DND-41 (cell line): Measurements from ENCODE around the gene ZNF322.
A peak's percentile ranks its signal among the peaks of the same experiment; 100 is the strongest.

ENCODE experiments used
- ATAC-seq: fragments of 200-7000 bp; cut with Tn5 transposase; 3 replicates; pipeline ENCODE4 v1.9.1; 2021; ENCODE audit warnings: low read depth; ENCODE audit not compliant: insufficient read depth
- DNase-seq: peaks from one replicate; pipeline ENCODE4 v3.0.0-alpha.2; 2020
- H2AFZ ChIP-seq: 2 replicates; pipeline ENCODE4 v1.6.0; 2012; ENCODE audit warnings: low read depth, low read length
- H3K27ac ChIP-seq: 2 replicates; pipeline ENCODE4 v1.5.1; 2012; ENCODE audit warnings: low read length, inconsistent platforms
- H3K27me3 ChIP-seq: fragments of 200-600 bp; sonication (generic); 2 replicates; pipeline ENCODE4 v1.6.0; 2012; ENCODE audit warnings: low read length, mild to moderate bottlenecking, inconsistent platforms; ENCODE audit not compliant: insufficient read depth, poor library complexity
- H3K36me3 ChIP-seq: 2 replicates; pipeline ENCODE4 v1.5.1; 2012; ENCODE audit warnings: low read length, inconsistent platforms; ENCODE audit not compliant: insufficient read depth
- H3K4me1 ChIP-seq: 2 replicates; pipeline ENCODE4 v1.5.1; 2012; ENCODE audit warnings: mild to moderate bottlenecking, low read length; ENCODE audit not compliant: insufficient read depth
- H3K4me2 ChIP-seq: 2 replicates; pipeline ENCODE4 v1.6.0; 2012; ENCODE audit warnings: mild to moderate bottlenecking, moderate library complexity, low read length, inconsistent platforms; ENCODE audit not compliant: insufficient read depth
- H3K4me3 ChIP-seq, 2 experiments: fragments of 200-600 bp in 1 of 2; shearing (Covaris generic) in 1 of 2; 2 replicates each; pipeline ENCODE4 v1.5.1; 2012 to 2016; ENCODE audit warnings: inconsistent platforms in 2 of 2, low read length in 2 of 2, mild to moderate bottlenecking in 2 of 2, low read depth in 1 of 2, moderate library complexity in 1 of 2
- H3K79me2 ChIP-seq: 2 replicates; pipeline ENCODE4 v1.6.0; 2012; ENCODE audit warnings: low read length, inconsistent platforms; ENCODE audit not compliant: insufficient read depth
- H3K9ac ChIP-seq: 2 replicates; pipeline ENCODE4 v1.6.0; 2012; ENCODE audit warnings: low read depth, mild to moderate bottlenecking, inconsistent platforms, low read length, moderate library complexity
- H3K9me3 ChIP-seq: 2 replicates; pipeline ENCODE4 v1.5.1; 2012; ENCODE audit warnings: low read length, moderate library complexity, mild to moderate bottlenecking, inconsistent platforms; ENCODE audit not compliant: insufficient read depth, severe bottlenecking
- H4K20me1 ChIP-seq: 2 replicates; pipeline ENCODE4 v1.6.0; 2012; ENCODE audit warnings: low read length; ENCODE audit not compliant: insufficient read depth
- EZH2 ChIP-seq: IDR thresholded peaks from 3 replicates; pipeline ENCODE4 v1.6.1; 2012; ENCODE audit warnings: borderline replicate concordance, low read depth, mild to moderate bottlenecking, moderate library complexity, low read length, inconsistent platforms; ENCODE audit not compliant: severe bottlenecking
- TF ChIP-seq, protein P1 (sequence below): IDR thresholded peaks from 2 replicates; pipeline ENCODE4 v1.5.1; 2012; ENCODE audit warnings: borderline replicate concordance, low read length, moderate library complexity, mild to moderate bottlenecking; ENCODE audit not compliant: poor library complexity, severe bottlenecking; ENCODE audit errors: extremely low read depth

Gene ZNF322

GRCh38 chr6:26596579-26597388 is 62.8 kb downstream of the ZNF322 start, which contains the start of gene ABT1:
TSS of gene ABT1 (plus strand) at chr6:26596953. CDS start at chr6:26596983, 30 bp downstream.
- Histone ChIP-seq H3K36me3 (peaks cover 24% of the 10 kb centered on the region), H2AFZ (peak within 1 kb of the TSS; percentile 81), H3K4me1 (peaks cover 24% of the 10 kb centered on the region), H3K4me2 (peak within 1 kb of the TSS; percentile 93), H3K9ac (peak within 1 kb of the TSS; percentile 73), H3K27ac (peak within 1 kb of the TSS; percentile 85), H3K27me3 (no peaks in the 10 kb centered on the region), H3K79me2 (peaks cover 21% of the 10 kb centered on the region), H3K4me3 (peak within 1 kb of the TSS; percentile 58 to 84), H4K20me1 (peaks cover 9% of the 10 kb centered on the region), H3K9me3 (no peaks in the 10 kb centered on the region)
- ATAC-seq (peak; percentile 84), DNase-seq (peak; percentile 98)
- TF ChIP-seq, protein P1, sequence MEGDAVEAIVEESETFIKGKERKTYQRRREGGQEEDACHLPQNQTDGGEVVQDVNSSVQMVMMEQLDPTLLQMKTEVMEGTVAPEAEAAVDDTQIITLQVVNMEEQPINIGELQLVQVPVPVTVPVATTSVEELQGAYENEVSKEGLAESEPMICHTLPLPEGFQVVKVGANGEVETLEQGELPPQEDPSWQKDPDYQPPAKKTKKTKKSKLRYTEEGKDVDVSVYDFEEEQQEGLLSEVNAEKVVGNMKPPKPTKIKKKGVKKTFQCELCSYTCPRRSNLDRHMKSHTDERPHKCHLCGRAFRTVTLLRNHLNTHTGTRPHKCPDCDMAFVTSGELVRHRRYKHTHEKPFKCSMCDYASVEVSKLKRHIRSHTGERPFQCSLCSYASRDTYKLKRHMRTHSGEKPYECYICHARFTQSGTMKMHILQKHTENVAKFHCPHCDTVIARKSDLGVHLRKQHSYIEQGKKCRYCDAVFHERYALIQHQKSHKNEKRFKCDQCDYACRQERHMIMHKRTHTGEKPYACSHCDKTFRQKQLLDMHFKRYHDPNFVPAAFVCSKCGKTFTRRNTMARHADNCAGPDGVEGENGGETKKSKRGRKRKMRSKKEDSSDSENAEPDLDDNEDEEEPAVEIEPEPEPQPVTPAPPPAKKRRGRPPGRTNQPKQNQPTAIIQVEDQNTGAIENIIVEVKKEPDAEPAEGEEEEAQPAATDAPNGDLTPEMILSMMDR, result no peak
- no peak for TF ChIP-seq EZH2

- TF ChIP-seq, protein P1, result peak; percentile 92
- TF ChIP-seq EZH2, result no peak
- Histone ChIP-seq H4K20me1 (peaks cover 9% of the 10 kb centered on the region), H3K27me3 (no peaks in the 10 kb centered on the region), H3K79me2 (peaks cover 21% of the 10 kb centered on the region), H3K9me3 (no peaks in the 10 kb centered on the region), H3K36me3 (peaks cover 24% of the 10 kb centered on the region), H3K4me3 (peak overlapping the region; percentile 58 to 84; a peak in 3 of 4 replicates), H3K4me1 (peaks cover 24% of the 10 kb centered on the region), H3K9ac (peak overlapping the region; percentile 73), H3K27ac (peak overlapping the region; percentile 61), H2AFZ (peak overlapping the region; percentile 79), H3K4me2 (peak overlapping the region; percentile 93)
- ATAC-seq (peak; percentile 83), DNase-seq (peak; percentile 89)
Observed at GRCh38 chr6:26595669-26596269, 63.8 kb downstream of the ZNF322 start.

DNA sequence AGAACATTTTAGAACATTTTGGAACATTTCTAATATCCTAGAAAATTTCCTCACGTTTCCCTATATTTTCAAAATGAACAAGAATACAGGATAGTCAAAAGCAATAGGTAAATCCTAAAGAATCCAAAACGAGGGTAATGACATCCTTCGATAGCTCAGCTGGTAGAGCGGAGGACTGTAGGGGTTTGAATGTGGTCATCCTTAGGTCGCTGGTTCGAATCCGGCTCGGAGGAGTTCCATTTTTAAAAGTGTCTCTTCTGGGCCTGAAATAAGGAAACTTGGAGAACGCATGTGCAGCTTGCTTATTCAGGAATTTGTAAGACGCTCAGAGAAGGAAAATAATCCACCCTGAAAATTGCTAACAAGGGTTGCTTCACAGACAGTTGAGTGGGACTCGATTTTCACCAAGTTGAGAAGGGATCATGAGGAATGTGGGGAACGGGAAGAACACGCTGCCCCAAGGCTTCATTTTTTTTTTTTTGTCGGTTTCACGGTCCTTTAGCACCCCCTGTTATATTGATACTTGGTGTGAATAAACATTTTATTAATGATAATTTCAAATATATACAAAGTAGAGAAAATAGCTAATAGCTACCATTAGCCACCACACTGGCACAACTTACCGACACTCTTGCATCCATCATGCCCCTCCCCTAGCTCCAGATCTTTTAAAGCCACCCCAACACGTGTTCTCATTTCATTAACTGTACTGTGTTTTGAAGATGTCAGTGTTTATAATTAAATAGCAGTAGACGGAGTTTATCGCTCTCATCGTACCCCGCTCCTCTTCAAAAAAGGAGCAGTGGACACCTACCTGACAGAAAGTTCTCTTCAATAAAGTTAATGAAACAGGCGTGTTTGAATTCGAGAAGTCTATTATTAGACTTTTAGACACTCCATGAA is 64.6 kb downstream of the ZNF322 start:
- Histone ChIP-seq H2AFZ (peak overlapping the region; percentile 79), H4K20me1 (peaks cover 9% of the 10 kb centered on the region), H3K4me3 (peak overlapping the region; percentile 58 to 84; a peak in 3 of 4 replicates), H3K9me3 (no peaks in the 10 kb centered on the region), H3K9ac (peak overlapping the region; percentile 73), H3K36me3 (peaks cover 24% of the 10 kb centered on the region), H3K27me3 (no peaks in the 10 kb centered on the region), H3K4me1 (peaks cover 24% of the 10 kb centered on the region), H3K4me2 (peak overlapping the region; percentile 93), H3K79me2 (peaks cover 21% of the 10 kb centered on the region), H3K27ac (peak overlapping the region; percentile 35; the same call in 1 of the 2 replicates)
- ATAC-seq (no peak), DNase-seq (no peak)
- TF ChIP-seq, protein P1, result no peak
- TF ChIP-seq EZH2, result no peak
